GM04503 (cell line): ENCODE results near the gene TICAM1.
"Not testable (repeated sequence)": the region's sequence is repeated elsewhere in the genome, so short reads cannot be mapped to it uniquely, and the experiment has no call there.

ENCODE experiments used
- DNase-seq: peaks from one replicate; pipeline ENCODE4 v3.0.0-alpha.2; 2012; ENCODE audit warnings: low read depth

TICAM1 gene

DNA sequence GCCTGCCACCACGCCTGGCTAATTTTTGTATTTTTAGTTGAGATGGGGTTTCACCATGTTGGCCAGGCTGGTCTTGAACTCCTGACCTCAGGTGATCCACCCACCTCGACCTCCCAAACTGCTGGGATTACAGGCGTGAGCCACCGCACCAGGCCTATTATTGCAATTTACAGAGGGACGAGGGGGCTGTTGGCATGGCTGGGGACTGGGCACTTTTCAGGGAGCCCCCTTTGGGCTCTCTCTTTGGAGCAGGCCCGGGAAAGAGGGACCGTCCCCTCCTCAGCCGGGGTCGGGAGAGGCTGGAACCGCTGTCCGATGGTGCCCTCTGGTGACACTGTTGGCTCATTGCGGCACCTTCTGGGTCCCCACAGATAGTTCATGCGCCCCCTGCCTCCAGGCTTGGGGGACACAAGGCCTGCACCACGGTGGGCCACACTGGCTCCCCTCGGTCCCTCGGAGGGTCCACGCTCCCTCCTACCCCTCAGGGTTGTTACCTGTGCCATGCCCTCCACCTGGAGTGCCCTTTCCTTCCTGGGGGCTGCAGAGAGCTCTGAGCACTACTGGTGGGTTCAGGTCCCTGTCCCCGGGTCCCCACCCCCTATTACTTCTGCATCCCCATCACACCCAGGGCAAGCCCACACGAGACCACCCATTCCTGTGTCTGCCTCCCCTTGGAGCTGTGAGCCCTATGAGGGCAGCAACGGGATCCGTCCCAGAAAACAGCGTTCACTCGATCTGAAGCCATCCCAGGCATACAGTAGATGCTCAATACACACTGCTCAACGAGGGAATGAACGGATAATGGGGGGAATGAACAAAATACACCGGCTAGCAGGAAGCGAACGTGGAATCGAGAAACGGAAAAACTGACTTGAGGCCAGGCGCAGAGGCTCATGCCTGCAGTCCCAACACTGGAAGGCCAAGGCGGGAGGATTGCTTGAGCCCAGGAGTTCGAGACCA is 27.5 kb downstream of the TICAM1 start:
- DNase-seq = no peak

- no peak for DNase-seq
Observed at GRCh38 chr19:4802711-4803110, 28.8 kb downstream of the TICAM1 start.

DNA sequence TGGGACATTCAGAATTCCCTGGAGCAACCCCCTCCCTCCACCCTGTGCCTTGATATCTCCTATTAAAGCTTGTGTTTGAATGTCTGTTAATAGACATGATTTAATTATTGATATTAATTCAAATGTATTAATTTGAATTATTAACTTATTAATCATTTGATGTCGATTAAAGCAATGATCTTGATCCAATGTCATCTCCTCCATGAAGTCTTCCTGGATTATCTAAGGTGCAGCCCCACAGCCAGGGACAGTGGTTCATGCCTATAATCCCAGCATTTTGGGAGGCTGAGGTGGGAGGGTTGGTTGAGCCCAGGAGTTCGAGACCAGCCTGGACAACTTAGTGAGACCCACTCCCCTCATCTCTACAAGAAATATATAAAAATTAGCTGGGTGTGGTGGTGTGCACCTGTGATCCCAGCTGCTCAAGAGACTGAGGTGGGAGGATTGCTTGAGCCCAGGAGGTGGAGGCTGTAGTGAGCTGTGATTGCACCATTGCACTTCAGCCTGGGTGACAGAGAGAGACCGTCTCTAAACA is 30.4 kb downstream of the TICAM1 start:
- no peak for DNase-seq

- DNase-seq = no peak
Observed at GRCh38 chr19:4800591-4801081, 30.9 kb downstream of the TICAM1 start.

DNA sequence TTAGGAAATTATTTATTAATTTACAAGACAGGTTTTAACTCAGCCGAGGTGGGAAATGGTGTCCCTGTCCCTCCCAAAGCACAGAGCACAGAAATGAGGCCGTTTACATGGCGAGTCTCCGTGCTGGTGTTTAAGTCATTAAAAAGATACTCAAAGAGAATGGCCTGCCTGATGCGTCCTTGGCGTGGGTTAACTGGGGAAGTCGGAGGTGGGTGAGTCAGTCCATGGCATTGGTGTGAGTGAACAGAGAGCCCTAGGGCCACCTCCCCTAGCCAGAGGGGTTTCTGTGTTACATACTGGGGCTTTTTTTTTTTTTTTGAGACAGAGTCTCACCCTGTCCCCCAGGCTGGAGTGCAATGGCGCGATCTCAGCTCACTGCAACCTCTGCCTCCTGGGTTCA is 36.1 kb downstream of the TICAM1 start:
- no peak for DNase-seq

GRCh38 chr19:4794971-4795370 is 36.5 kb downstream of the TICAM1 start:
- DNase-seq = no peak

DNA sequence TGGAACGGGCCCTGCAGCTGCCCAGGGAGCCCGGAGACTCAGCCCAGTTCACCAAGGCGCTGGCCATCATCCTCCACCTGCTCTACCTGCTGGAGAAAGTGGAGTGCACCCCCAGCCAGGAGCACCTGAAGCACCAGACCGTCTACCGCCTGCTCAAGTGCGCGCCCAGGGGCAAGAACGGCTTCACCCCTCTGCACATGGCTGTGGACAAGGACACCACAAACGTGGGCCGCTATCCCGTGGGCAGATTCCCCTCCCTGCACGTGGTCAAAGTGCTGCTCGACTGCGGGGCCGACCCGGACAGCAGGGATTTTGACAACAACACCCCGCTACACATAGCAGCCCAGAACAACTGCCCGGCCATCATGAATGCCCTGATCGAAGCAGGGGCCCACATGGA is 38.2 kb downstream of the TICAM1 start:
- not testable (repeated sequence) for DNase-seq

DNA sequence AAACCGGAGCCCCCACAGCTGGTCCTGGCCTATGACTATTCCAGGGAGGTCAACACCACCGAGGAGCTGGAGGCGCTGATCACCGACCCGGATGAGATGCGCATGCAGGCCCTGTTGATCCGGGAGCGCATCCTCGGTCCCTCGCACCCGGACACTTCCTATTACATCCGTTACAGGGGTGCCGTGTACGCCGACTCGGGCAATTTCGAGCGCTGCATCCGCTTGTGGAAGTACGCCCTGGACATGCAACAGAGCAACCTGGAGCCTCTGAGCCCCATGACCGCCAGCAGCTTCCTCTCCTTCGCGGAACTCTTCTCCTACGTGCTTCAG is 38.7 kb downstream of the TICAM1 start:
- not testable (repeated sequence) for DNase-seq

- not testable (repeated sequence) for DNase-seq
Observed at GRCh38 chr19:4792019-4792865, 39.3 kb downstream of the TICAM1 start.

GRCh38 chr19:4791183-4792018 is 40.1 kb downstream of the TICAM1 start, which contains the start of gene FEM1A:
Gene FEM1A (plus strand): TSS chr19:4791734. CDS start chr19:4791855, 121 bp downstream.
- peak; percentile 100 for DNase-seq

- not testable (repeated sequence) for DNase-seq
Observed at GRCh38 chr19:4786412-4787016, 45.0 kb downstream of the TICAM1 start.

DNA sequence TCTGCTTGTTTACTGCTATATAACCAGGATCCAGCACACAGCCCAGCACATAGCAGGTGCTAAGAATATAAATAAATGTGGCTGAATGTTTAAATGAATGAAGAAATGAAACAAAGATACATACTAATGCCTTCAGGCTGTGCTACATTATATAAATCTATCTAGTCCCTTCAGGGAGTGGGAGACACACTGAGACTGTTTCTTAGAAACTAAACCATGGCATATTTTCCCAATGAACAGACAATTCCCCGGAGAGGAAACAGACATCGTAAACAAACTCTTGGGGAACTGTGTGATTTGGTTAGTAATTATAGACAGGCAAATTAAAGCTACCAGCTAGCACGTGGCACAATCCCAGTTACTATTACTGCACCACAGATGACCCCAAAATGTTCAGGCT is 49.7 kb downstream of the TICAM1 start:
- peak; percentile 40 for DNase-seq

DNA sequence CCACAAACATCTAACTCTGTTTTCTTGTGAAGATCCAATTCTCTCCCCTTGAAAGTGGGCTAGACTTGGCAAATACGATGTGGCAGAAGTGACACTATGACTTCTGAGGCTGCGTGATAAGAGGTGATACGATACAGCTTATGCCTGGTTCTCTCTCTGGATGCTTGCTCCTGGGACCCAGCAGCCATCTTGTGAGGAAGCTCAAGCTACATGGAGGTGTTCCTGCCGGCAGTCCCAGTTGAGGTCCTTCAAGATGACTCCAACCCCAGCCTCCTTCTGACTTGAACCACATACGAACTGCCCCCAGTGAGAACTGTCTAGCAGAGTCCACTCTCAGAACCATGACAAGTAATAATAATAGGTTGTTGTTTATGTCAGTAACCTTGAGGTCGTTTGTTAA is 50.7 kb downstream of the TICAM1 start:
- no peak for DNase-seq

GRCh38 chr19:4778124-4778523 is 53.4 kb downstream of the TICAM1 start:
- DNase-seq = not testable (repeated sequence)

GRCh38 chr19:4776436-4777211 is 54.9 kb downstream of the TICAM1 start:
- no peak for DNase-seq

DNA sequence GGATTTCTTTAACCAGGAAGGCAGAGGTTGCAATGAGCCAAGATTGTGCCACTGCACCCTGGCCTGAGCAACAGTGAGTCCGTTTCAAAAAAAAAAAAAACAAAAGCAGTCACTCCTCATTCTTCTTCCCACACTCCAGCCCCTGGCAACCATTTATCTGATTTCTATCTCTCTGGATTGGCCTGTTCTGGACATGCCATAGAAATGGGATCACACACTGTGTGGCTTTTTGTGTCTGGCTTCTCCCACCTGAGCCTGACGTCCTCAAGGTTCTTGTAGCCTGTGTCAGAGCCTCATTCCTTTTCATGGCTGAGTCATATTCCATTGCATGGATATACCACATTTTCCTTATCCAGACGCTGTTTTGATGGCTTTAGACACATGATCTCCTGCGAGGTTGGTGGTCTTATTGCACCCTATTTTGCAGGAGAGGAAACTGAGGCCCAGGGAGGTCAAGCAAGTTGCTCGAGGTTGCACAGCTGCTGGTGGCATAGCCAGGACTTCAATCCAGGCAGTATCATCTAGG is 55.8 kb downstream of the TICAM1 start:
- no peak for DNase-seq

GRCh38 chr19:4774136-4774535 is 57.4 kb downstream of the TICAM1 start:
- DNase-seq = no peak

- no peak for DNase-seq
Observed at GRCh38 chr19:4773047-4773640, 58.4 kb downstream of the TICAM1 start.

GRCh38 chr19:4772566-4772965 is 58.9 kb downstream of the TICAM1 start:
- no peak for DNase-seq
